GM08714 (cell line): Measurements from ENCODE around the gene C1orf159.

Experiments used
- H3K4me3 ChIP-seq: fragments of 200-500 bp; sonication (Bioruptor generic); 2 replicates; pipeline ENCODE4 v1.5.1; 2014; ENCODE audit warnings: mild to moderate bottlenecking, low read length, inconsistent platforms
- ZNF274 ChIP-seq: IDR thresholded peaks from 2 replicates; pipeline ENCODE4 v1.6.1; 2012; ENCODE audit warnings: mild to moderate bottlenecking, low read depth, low read length

Gene C1orf159

GRCh38 chr1:1115786-1116700 is at the start of gene C1orf159:
TSS of gene C1orf159 (minus strand) at chr1:1116089. CDS start at chr1:1091543, 24,546 bp downstream.
- H3K4me3 ChIP-seq: peak within 1 kb of the TSS; percentile 85
- TF ChIP-seq ZNF274: no peak

- no peak for TF ChIP-seq ZNF274
- H3K4me3 ChIP-seq: no peak overlapping the region
These were observed 49.6 kb upstream of the C1orf159 start for GRCh38 chr1:1165485-1165884.

GRCh38 chr1:1164701-1165451 is 49.0 kb upstream of the C1orf159 start:
- no peak overlapping the region for H3K4me3 ChIP-seq
- TF ChIP-seq ZNF274: no peak

- TF ChIP-seq ZNF274: no peak
- no peak overlapping the region for H3K4me3 ChIP-seq
These were observed 48.4 kb upstream of the C1orf159 start for GRCh38 chr1:1164361-1164700.

GRCh38 chr1:1163538-1164070 is 47.7 kb upstream of the C1orf159 start:
- no peak for TF ChIP-seq ZNF274
- no peak overlapping the region for H3K4me3 ChIP-seq

- no peak overlapping the region for H3K4me3 ChIP-seq
These were observed 47.0 kb upstream of the C1orf159 start for GRCh38 chr1:1162597-1163537.

GRCh38 chr1:1161683-1162079 is 45.8 kb upstream of the C1orf159 start:
- TF ChIP-seq ZNF274: no peak
- no peak overlapping the region for H3K4me3 ChIP-seq

More at GRCh38 chr1:1162597-1163537, 47.0 kb upstream of the C1orf159 start:
- no peak for TF ChIP-seq ZNF274

GRCh38 chr1:1161078-1161682 is 45.3 kb upstream of the C1orf159 start:
- TF ChIP-seq ZNF274: no peak
- H3K4me3 ChIP-seq: no peak overlapping the region

GRCh38 chr1:1160281-1160930 is 44.5 kb upstream of the C1orf159 start:
- TF ChIP-seq ZNF274: no peak
- no peak overlapping the region for H3K4me3 ChIP-seq

- TF ChIP-seq ZNF274: no peak
- H3K4me3 ChIP-seq: peak overlapping the region; percentile 71; the same call in 1 of the 2 replicates
These were observed 42.2 kb upstream of the C1orf159 start for GRCh38 chr1:1157914-1158710.

GRCh38 chr1:1157426-1157913 is 41.6 kb upstream of the C1orf159 start:
- no peak for TF ChIP-seq ZNF274
- H3K4me3 ChIP-seq: peak overlapping the region; percentile 71; the same call in 1 of the 2 replicates

- TF ChIP-seq ZNF274: no peak
- no peak overlapping the region for H3K4me3 ChIP-seq
These were observed 41.1 kb upstream of the C1orf159 start for GRCh38 chr1:1157033-1157365.
